Right hindlimb (tissue), 1 donor: Measurements from ENCODE around the gene EPB41L1.

Experiments
- DNase-seq: peaks from one replicate; pipeline ENCODE4 v3.0.0-alpha.2; 2018

The EPB41L1 gene

DNA sequence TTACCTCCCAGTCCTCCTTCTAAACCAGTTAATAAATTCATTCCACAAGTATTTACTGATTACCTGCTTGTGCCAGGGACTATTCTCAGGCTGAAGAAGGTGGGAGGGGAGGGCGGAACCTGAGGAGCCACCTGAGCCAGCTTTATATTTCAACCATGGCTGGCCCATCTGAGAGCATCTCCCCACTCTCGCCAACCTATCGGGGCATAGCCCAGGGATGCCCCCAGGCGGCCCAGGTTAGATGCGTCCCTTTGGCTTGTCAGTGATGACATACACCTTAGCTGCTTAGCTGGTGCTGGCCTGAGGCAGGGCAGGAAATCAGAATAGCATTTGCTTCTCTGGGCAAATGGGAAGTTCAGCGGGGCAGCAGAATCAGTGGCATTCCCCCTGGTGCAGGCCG lies 76.8 kb downstream of the EPB41L1 start:
- DNase-seq = no peak

- DNase-seq = no peak
Measured at GRCh38 chr20:36234771-36235320, 80.3 kb downstream of the EPB41L1 start.

DNA sequence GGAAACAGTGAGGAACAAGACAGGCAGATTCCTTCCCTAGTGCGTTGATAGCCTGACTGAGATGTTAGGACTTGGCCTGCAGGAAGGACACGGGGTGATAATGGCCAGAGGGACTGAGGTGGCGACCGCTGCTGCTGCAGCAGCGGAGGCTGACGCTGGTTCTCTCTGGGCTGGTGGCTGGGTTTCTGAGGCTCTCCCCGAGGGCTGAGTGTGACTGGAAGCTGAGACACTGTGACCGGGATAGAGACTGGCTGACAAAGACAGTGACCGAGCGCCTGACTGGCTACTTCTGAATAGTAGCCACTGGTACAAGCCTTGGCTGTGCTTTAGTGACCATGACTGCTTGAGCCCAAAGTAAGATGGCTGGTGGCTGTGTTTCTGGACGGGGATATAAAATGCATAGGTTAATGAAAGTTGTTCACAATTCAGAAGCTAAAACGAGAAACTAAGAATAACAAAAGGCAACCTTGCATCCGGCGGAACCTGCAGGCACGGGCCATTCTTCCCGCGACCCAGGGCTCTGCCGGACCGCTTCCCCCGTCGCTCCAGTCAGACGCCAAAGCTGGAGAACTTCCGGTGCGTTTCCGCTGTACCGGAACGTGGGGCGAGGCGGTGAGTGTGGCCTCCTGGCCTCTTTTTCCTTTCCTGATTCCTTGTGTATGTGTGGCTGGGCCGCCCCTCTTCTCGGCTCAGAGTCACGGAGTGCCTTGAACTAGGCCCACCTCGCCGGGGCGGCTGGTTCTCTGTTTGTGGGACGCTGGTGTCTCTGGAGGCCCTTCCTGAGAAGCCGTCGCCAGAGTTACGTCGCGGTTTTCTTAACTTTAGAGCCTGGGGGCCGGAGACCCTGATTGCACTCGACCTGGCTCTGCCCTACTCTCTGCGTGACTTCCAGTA lies 81.6 kb downstream of the EPB41L1 start, which contains the start of gene AAR2:
Gene AAR2, plus strand, starts transcription at position 587 of the 894 bp plus-strand sequence. CDS start 3,391 bp downstream, outside the sequence.
- peak; percentile 86 for DNase-seq

DNA sequence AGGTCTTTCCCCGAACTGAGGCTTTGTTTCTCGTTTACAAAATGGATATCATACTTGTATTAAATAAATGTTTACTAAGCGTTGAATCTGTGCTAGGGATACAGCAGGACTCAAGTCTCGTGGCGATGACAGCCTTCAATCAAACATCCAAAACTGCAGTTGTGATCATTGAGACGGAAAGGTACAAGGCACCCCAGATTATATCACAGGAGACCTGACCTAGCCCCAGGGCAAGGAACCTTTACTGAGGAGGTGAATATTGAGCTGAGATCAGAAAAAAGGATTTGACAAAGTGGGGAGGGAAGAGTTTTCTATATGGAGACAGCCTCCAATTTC lies 82.2 kb downstream of the EPB41L1 start:
- no peak for DNase-seq

- no peak for DNase-seq
Measured at GRCh38 chr20:36237477-36237876, 82.9 kb downstream of the EPB41L1 start.

DNA sequence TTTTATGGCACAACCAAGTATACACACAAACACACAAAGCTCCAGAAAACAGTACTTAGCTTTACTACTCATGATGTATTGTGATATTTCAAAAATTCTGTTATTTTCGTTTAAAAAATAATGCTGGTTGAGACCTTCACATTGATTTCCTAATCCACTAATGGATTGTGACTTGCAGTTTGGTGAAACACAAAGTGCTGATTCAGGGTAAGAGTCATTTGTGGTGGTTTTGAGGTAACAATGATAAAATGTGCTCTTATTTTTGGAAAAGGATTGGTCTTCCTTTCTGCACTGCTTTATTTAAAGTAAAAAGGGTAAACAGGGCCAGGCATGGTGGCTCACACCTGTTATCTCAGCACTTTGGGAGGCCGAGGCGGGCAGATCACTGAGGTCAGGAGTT lies 83.6 kb downstream of the EPB41L1 start:
- DNase-seq = no peak

DNA sequence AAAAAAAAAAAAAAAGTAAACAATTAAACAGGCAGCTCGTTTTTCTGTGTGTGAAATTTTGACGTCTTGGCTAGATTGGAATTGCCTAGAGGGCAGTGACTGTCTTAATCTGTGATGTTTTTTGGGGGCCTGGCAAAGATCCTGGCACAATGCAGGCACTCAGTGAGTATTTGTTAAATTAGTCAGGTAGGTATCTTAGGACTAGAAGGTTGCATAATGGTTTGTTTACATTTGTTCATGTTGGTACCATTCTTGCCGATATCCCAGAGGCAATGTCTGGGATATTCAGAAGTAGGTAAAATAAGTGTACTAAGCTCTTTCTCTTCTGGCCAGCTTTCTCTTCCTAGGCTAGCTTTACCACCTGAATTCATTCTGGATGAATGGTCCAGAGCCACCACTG lies 84.2 kb downstream of the EPB41L1 start:
- DNase-seq = no peak

DNA sequence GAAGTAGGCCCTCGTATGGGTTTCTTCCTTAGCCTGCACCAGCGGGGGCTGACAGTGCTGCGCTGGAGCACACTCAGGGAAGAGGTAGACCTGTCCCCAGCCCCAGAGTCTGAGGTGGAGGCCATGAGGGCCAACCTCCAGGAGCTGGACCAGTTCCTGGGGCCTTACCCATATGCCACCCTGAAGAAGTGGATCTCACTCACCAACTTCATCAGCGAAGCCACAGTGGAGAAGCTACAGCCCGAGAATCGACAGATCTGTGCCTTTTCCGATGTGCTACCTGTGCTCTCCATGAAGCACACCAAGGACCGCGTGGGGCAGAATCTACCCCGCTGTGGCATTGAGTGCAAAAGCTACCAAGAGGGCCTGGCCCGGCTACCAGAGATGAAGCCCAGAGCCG lies 85.5 kb downstream of the EPB41L1 start:
- DNase-seq = no peak

GRCh38 chr20:36241678-36242077 lies 87.1 kb downstream of the EPB41L1 start:
- no peak for DNase-seq

DNA sequence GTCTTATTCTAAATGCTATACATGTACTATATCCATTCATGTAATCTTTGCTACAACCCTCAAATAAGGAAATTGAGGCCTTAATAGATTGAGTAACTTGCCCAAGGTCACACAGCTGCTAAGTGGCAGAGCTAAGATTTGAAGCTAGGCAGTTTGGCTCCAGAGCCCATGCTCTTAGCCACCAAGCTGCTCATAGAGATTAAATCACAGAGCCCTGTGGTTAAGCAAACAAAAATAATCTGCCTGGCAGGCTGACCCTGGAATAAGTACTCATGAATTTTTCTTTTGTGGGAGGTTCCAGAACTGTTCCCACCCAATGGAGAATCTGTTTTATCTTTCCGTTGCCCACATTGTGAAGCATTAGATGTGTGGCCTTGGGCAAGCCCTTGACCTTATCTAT lies 89.2 kb downstream of the EPB41L1 start:
- no peak for DNase-seq

- DNase-seq = no peak
Measured at GRCh38 chr20:36246401-36246800, 91.9 kb downstream of the EPB41L1 start.

DNA sequence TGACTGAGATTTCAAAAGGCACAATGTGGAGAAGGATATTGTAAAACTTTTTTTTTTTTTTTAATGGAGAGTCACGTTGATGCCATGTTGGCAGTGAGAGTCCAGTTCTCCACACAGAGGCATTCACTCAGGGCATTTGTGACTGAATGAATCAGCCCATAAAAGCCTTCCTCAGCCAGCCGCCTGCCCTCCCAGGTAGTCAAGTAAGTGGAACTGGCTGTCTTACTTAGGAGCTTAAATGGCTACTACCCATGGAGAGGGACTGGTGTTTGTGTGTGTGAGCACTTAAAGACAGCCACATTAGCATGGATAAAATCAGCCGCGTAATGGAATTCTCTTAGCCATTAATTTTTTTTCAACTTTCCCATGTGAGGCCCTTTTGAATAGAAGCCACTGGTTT lies 94.3 kb downstream of the EPB41L1 start:
- DNase-seq = no peak

GRCh38 chr20:36249450-36249849 lies 94.9 kb downstream of the EPB41L1 start:
- no peak for DNase-seq

DNA sequence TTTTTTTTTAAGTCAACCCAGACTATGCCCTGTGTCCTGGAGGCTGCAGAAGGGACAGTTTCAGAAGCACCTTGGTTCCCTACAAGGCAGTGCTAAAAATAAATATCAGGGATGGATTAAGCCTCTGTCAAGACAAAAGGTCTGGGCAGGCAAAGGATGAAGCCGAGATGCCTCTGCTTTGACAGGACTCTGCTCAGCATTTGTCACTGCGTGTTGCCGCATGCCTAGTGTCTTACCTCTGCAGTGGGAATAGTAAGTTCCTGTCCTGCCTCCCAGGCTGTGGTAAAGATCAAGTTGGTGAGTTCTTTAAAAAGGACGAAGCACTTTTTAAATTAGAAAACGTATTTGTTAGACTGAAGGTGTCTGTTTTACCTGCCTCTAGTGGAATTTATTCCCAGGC lies 96.9 kb downstream of the EPB41L1 start:
- no peak for DNase-seq

DNA sequence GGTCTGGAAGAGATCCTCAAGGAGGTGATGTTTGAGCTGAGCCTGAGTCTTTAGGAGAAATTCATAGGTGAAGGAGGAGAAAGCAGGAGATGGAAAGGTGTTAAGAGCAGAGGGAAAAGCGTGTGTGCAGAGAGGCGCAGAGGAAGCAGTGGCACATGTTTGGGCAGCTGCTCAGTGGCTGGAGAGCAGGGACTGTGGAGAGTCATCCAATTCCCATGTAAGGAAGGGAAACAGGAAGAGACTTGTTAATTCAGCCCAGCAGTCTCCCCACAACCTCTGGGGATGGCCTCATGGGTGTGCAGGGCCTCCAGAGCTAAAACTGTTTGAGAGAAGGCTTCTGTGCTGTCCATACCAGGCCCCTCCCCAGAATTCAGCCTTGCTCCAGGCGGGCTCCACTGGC lies 98.0 kb downstream of the EPB41L1 start:
- DNase-seq = no peak

DNA sequence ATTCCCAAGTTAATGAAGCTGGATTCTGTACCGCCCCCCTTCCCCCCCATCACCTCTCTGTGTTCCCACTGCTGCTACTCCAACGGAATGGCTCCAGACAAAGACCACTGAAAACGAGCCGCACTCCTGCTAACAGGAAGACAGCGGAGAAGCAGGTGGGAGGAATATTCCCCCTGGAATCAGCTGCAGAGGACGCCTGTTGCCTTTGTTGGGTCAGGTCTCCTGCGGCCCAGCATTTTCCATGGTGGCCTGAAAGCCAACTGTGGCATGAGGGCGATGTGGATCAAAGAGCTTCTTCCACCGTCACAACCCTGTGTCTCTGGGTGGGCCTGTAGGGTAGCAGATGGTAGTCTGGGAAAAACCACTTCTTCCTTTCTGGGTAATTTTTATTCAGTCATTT lies 98.5 kb downstream of the EPB41L1 start:
- no peak for DNase-seq

- no peak for DNase-seq
Measured at GRCh38 chr20:36254076-36254475, 99.5 kb downstream of the EPB41L1 start.

GRCh38 chr20:36255445-36255844 lies 100.9 kb downstream of the EPB41L1 start:
- no peak for DNase-seq

DNA sequence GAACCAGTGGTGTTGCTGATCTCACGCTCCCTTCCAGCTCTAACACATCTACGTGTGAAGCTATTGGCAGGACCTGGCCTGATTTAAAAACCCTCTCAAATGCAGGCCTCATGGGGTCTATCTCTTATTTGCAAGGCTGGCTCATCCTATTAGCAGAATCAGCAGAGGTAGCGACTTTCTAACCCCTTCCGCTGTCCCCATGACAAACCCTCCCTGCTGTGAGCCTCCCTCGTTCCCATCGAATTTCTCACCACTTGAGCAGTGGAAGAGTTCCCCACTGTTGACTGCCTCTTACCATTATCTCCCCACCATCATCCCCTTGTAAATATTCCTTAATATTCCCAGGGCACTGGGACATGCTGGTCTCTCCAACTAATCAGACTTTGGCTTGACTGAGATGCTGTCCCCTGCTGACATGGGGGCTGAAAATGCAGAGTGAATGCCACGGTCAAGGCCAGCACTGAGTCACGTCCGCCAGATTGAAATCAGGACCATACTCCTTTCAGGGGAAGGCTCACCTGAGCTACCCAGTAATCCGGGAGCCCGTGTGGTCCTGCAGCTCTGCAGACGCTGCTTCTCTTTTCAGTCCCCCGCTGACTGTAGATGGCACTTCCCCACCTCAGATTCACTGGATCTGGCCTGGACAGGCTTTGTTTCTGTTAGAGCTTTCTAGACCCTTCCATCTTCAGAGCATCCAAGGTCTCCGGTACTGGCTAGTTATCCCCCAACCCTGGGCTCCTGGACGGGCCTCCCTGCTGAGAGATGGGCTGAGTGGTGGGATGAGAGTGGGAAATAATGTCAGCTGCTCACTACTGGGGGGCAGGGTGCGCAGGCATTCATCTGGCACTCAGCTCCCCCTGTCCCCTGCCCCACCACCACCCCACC lies 104.9 kb downstream of the EPB41L1 start:
- no peak for DNase-seq

GRCh38 chr20:36260316-36260715 lies 105.8 kb downstream of the EPB41L1 start:
- no peak for DNase-seq

DNA sequence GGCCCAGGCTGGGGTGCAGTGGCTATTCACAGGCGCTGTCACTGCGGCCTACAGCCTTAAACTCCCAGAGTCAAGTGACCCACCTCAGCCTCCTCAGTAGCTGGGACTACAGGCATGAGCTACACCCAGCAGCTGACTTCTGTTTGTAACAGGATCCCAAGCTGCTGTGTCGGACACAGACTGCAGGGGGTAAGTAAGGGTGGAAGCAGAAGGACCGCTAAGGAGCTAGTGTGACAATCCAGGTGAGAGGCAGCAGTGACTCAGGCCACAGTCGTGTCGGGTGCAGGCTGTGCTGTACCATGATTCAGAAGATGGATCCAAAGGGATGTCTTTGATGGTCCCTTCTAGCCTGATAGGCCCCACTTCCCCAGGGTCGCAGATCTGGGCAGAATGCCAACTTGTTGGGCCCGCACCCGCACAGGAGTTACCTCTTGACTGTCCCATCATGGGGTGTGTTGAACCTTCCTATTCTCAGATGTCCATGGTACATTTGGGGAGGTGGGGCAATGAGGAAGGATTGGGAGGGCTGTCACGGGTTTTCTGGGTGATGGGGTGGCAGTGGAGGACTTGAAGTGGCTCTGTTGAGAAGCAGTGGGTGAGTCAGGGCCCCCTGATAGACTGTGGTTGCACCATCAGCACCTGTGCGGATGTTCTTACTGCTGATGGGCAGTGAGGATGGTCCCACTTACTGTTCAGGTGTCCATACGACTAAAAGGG lies 107.0 kb downstream of the EPB41L1 start:
- no peak for DNase-seq

GRCh38 chr20:36262440-36262839 lies 107.9 kb downstream of the EPB41L1 start:
- no peak for DNase-seq
